Mesendoderm (in vitro differentiated cells): ENCODE data around the gene CT47C1.

Experiments
- DNase-seq: peaks from one replicate; pipeline ENCODE4 v3.0.0; 2013
- H2AK5ac ChIP-seq: 2 replicates; pipeline ENCODE4 v1.6.1; 2013; ENCODE audit warnings: low read length, inconsistent platforms
- H2BK120ac ChIP-seq: 2 replicates; pipeline ENCODE4 v1.6.1; 2013; ENCODE audit warnings: low read depth, mild to moderate bottlenecking, low read length, moderate library complexity, mixed read lengths
- H2BK15ac ChIP-seq: replicated peaks from 2 replicates; pipeline ENCODE4 v1.6.1; 2013; ENCODE audit warnings: low read depth, mild to moderate bottlenecking, moderate library complexity
- H2BK5ac ChIP-seq: 2 replicates; pipeline ENCODE4 v1.6.1; 2013; ENCODE audit warnings: low read length, inconsistent platforms
- H3K18ac ChIP-seq: 2 replicates; pipeline ENCODE4 v1.6.1; 2013; ENCODE audit warnings: mild to moderate bottlenecking, low read length, mixed read lengths
- H3K23ac ChIP-seq: one replicate; pipeline ENCODE4 v1.6.1; 2013; ENCODE audit warnings: low read length
- H3K27ac ChIP-seq: 2 replicates; pipeline ENCODE4 v1.5.1; 2013; ENCODE audit warnings: low read depth, mild to moderate bottlenecking, inconsistent platforms, low read length, moderate library complexity
- H3K27me3 ChIP-seq: 2 replicates; pipeline ENCODE4 v1.6.1; 2013; ENCODE audit warnings: low read length, control low read depth, mild to moderate bottlenecking, inconsistent platforms; ENCODE audit not compliant: insufficient read depth, poor library complexity
- H3K36me3 ChIP-seq: 2 replicates; pipeline ENCODE4 v1.6.1; 2013; ENCODE audit warnings: low read length, inconsistent platforms; ENCODE audit not compliant: control insufficient read depth, insufficient read depth
- H3K4ac ChIP-seq: one replicate; pipeline ENCODE4 v1.6.1; 2013; ENCODE audit warnings: low read depth, mild to moderate bottlenecking, low read length, moderate library complexity
- H3K4me1 ChIP-seq: 2 replicates; pipeline ENCODE4 v1.6.1; 2013; ENCODE audit warnings: low read depth, low read length, inconsistent platforms; ENCODE audit not compliant: control insufficient read depth
- H3K4me2 ChIP-seq: 2 replicates; pipeline ENCODE4 v1.6.1; 2013; ENCODE audit warnings: low read length
- H3K4me3 ChIP-seq: 2 replicates; pipeline ENCODE4 v1.5.1; 2013; ENCODE audit warnings: mild to moderate bottlenecking, low read length
- H3K56ac ChIP-seq: one replicate; pipeline ENCODE4 v1.6.1; 2013; ENCODE audit warnings: low read length
- H3K79me1 ChIP-seq: 2 replicates; pipeline ENCODE4 v1.6.1; 2013; ENCODE audit warnings: low read length, inconsistent platforms
- H3K79me2 ChIP-seq: 2 replicates; pipeline ENCODE4 v1.6.1; 2013; ENCODE audit warnings: mild to moderate bottlenecking, low read length; ENCODE audit not compliant: control insufficient read depth, insufficient read depth
- H3K9ac ChIP-seq: 2 replicates; pipeline ENCODE4 v1.6.1; 2013; ENCODE audit warnings: low read length, inconsistent platforms
- H4K5ac ChIP-seq: one replicate; pipeline ENCODE4 v1.6.1; 2013; ENCODE audit warnings: low read length
- H4K8ac ChIP-seq: one replicate; pipeline ENCODE4 v1.6.1; 2013; ENCODE audit warnings: low read depth, mild to moderate bottlenecking, control low read depth, low read length, moderate library complexity
- WGBS: extraction: QIAGEN DNeasy Blood & Tissue Kit; methylation state at CpG from one replicate; pipeline ENCODE4 v1.1.7; 2013; ENCODE audit warnings: low lambda C conversion rate, missing lambda C conversion rate; ENCODE audit not compliant: insufficient coverage; ENCODE audit errors: extremely low coverage; 5-methylcytosine and 5-hydroxymethylcytosine counted together

CT47C1 gene

GRCh38 chrX:119090627-119091026 is 17.8 kb downstream of the CT47C1 start:
- Histone ChIP-seq H3K36me3 (no peaks in the 10 kb centered on the region), H2BK120ac (no peak overlapping the region), H3K18ac (no peak overlapping the region), H4K5ac (no peak overlapping the region), H3K56ac (no peak overlapping the region), H4K8ac (no peak overlapping the region), H3K27ac (no peak overlapping the region), H2AK5ac (no peak overlapping the region), H3K23ac (no peak overlapping the region), H3K79me1 (no peaks in the 10 kb centered on the region), H2BK15ac (no peak overlapping the region), H3K9ac (no peak overlapping the region), H3K4ac (no peak overlapping the region), H3K4me1 (no peaks in the 10 kb centered on the region), H2BK5ac (no peak overlapping the region), H3K79me2 (no peaks in the 10 kb centered on the region), H3K4me2 (no peak overlapping the region), H3K27me3 (no peaks in the 10 kb centered on the region), H3K4me3 (no peak overlapping the region)
- no peak for DNase-seq
- no CpG with 5 or more reads among the region's 1 CpG for WGBS

- Histone ChIP-seq H2BK15ac (no peak overlapping the region), H3K4me2 (no peak overlapping the region), H3K56ac (no peak overlapping the region), H2BK120ac (no peak overlapping the region), H3K27me3 (no peaks in the 10 kb centered on the region), H3K4ac (no peak overlapping the region), H3K4me1 (no peaks in the 10 kb centered on the region), H3K79me1 (no peaks in the 10 kb centered on the region), H3K9ac (no peak overlapping the region), H3K36me3 (no peaks in the 10 kb centered on the region), H3K4me3 (no peak overlapping the region), H3K18ac (no peak overlapping the region), H4K5ac (no peak overlapping the region), H4K8ac (no peak overlapping the region), H3K23ac (no peak overlapping the region), H3K27ac (no peak overlapping the region), H3K79me2 (no peaks in the 10 kb centered on the region), H2AK5ac (no peak overlapping the region), H2BK5ac (no peak overlapping the region)
- no peak for DNase-seq
- no CpG with 5 or more reads among the region's 7 CpGs for WGBS
Measured at GRCh38 chrX:119093991-119094735, 21.4 kb downstream of the CT47C1 start.

- no CpG with 5 or more reads among the region's 3 CpGs for WGBS
- no peak overlapping the region for H3K4me3 ChIP-seq
- H3K23ac ChIP-seq = no peak overlapping the region
- H2BK15ac ChIP-seq = no peak overlapping the region
- H3K4me2 ChIP-seq = no peak overlapping the region
- no peaks in the 10 kb centered on the region for H3K79me2 ChIP-seq
- H3K9ac ChIP-seq = no peak overlapping the region
- H3K56ac ChIP-seq = no peak overlapping the region
- no peak for DNase-seq
- no peaks in the 10 kb centered on the region for H3K4me1 ChIP-seq
- no peaks in the 10 kb centered on the region for H3K79me1 ChIP-seq
- H4K8ac ChIP-seq = no peak overlapping the region
- no peak overlapping the region for H2BK5ac ChIP-seq
- H2BK120ac ChIP-seq = no peak overlapping the region
- H2AK5ac ChIP-seq = no peak overlapping the region
- H3K27ac ChIP-seq = no peak overlapping the region
- H3K36me3 ChIP-seq = no peaks in the 10 kb centered on the region
- no peaks in the 10 kb centered on the region for H3K27me3 ChIP-seq
- no peak overlapping the region for H3K4ac ChIP-seq
- H4K5ac ChIP-seq = no peak overlapping the region
- no peak overlapping the region for H3K18ac ChIP-seq
Measured at GRCh38 chrX:119094819-119095218, 22.0 kb downstream of the CT47C1 start.

GRCh38 chrX:119095936-119096335 is 23.1 kb downstream of the CT47C1 start:
- H3K18ac ChIP-seq = no peak overlapping the region
- H3K27ac ChIP-seq = no peak overlapping the region
- H2AK5ac ChIP-seq = no peak overlapping the region
- no peak overlapping the region for H2BK5ac ChIP-seq
- H3K36me3 ChIP-seq = no peaks in the 10 kb centered on the region
- H2BK120ac ChIP-seq = no peak overlapping the region
- no peak overlapping the region for H3K56ac ChIP-seq
- H4K8ac ChIP-seq = no peak overlapping the region
- no peak overlapping the region for H3K4me3 ChIP-seq
- DNase-seq = no peak
- H3K4me2 ChIP-seq = no peak overlapping the region
- H3K4me1 ChIP-seq = no peaks in the 10 kb centered on the region
- H3K79me1 ChIP-seq = no peaks in the 10 kb centered on the region
- H3K23ac ChIP-seq = no peak overlapping the region
- H4K5ac ChIP-seq = no peak overlapping the region
- no peaks in the 10 kb centered on the region for H3K79me2 ChIP-seq
- H3K27me3 ChIP-seq = no peaks in the 10 kb centered on the region
- H2BK15ac ChIP-seq = no peak overlapping the region
- H3K9ac ChIP-seq = no peak overlapping the region
- H3K4ac ChIP-seq = no peak overlapping the region

GRCh38 chrX:119101168-119101567 is 28.4 kb downstream of the CT47C1 start:
- H2BK5ac ChIP-seq = no peak overlapping the region
- no peaks in the 10 kb centered on the region for H3K27me3 ChIP-seq
- H3K4me2 ChIP-seq = no peak overlapping the region
- no peak overlapping the region for H3K4me3 ChIP-seq
- no peak overlapping the region for H2AK5ac ChIP-seq
- H3K79me1 ChIP-seq = no peaks in the 10 kb centered on the region
- H3K79me2 ChIP-seq = no peaks in the 10 kb centered on the region
- no peak overlapping the region for H2BK120ac ChIP-seq
- no peak overlapping the region for H3K18ac ChIP-seq
- no peak overlapping the region for H3K56ac ChIP-seq
- H3K9ac ChIP-seq = no peak overlapping the region
- no peak overlapping the region for H2BK15ac ChIP-seq
- no peak for DNase-seq
- H3K23ac ChIP-seq = no peak overlapping the region
- H4K5ac ChIP-seq = no peak overlapping the region
- WGBS = no CpG with 5 or more reads among the region's 1 CpG
- no peak overlapping the region for H3K4ac ChIP-seq
- H3K27ac ChIP-seq = no peak overlapping the region
- H3K4me1 ChIP-seq = no peaks in the 10 kb centered on the region
- no peak overlapping the region for H4K8ac ChIP-seq
- no peaks in the 10 kb centered on the region for H3K36me3 ChIP-seq

- no peak overlapping the region for H2AK5ac ChIP-seq
- no peak overlapping the region for H3K27ac ChIP-seq
- no peak overlapping the region for H3K4me3 ChIP-seq
- no peaks in the 10 kb centered on the region for H3K79me1 ChIP-seq
- no peak overlapping the region for H3K56ac ChIP-seq
- H2BK15ac ChIP-seq = no peak overlapping the region
- H3K36me3 ChIP-seq = no peaks in the 10 kb centered on the region
- no peak overlapping the region for H3K23ac ChIP-seq
- no peak overlapping the region for H3K9ac ChIP-seq
- no peaks in the 10 kb centered on the region for H3K4me1 ChIP-seq
- H3K18ac ChIP-seq = no peak overlapping the region
- no peak overlapping the region for H4K8ac ChIP-seq
- no peaks in the 10 kb centered on the region for H3K79me2 ChIP-seq
- H3K4ac ChIP-seq = no peak overlapping the region
- H4K5ac ChIP-seq = no peak overlapping the region
- DNase-seq = no peak
- no peaks in the 10 kb centered on the region for H3K27me3 ChIP-seq
- H3K4me2 ChIP-seq = no peak overlapping the region
- H2BK120ac ChIP-seq = no peak overlapping the region
- H2BK5ac ChIP-seq = no peak overlapping the region
Measured at GRCh38 chrX:119105826-119106225, 33.0 kb downstream of the CT47C1 start.
